Measurements from ENCODE around the gene SYNGR2.

DNA sequence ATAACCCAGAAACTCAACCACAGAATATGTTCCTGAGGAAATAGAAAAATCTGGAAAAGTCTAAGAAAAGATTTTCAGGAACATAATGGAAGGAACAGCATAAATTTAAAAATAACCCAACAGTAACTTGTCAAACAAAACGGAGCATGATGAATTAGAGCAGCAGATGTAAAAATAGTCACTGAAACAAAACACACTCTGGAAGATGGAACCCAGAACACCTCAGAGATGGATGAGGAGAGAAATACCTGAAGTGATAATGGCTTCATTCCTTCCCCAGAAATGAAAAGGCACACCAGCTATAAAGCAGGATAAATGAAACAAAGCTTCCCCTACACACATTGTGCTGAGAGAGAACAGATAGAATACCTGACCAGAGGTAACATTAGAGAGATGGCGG lies 12.1 kb downstream of the SYNGR2 start:
- TF ChIP-seq, protein P1, sequence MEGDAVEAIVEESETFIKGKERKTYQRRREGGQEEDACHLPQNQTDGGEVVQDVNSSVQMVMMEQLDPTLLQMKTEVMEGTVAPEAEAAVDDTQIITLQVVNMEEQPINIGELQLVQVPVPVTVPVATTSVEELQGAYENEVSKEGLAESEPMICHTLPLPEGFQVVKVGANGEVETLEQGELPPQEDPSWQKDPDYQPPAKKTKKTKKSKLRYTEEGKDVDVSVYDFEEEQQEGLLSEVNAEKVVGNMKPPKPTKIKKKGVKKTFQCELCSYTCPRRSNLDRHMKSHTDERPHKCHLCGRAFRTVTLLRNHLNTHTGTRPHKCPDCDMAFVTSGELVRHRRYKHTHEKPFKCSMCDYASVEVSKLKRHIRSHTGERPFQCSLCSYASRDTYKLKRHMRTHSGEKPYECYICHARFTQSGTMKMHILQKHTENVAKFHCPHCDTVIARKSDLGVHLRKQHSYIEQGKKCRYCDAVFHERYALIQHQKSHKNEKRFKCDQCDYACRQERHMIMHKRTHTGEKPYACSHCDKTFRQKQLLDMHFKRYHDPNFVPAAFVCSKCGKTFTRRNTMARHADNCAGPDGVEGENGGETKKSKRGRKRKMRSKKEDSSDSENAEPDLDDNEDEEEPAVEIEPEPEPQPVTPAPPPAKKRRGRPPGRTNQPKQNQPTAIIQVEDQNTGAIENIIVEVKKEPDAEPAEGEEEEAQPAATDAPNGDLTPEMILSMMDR (IDR thresholded peaks at IDR 0.05; ENCODE audit: borderline replicate concordance, extremely low read depth, low read length, poor library complexity, severe bottlenecking): no peak
- TF ChIP-seq EZH2 (IDR thresholded peaks at IDR 0.05; ENCODE audit: borderline replicate concordance, low read depth, low read length, severe bottlenecking): no peak
